Breast epithelium (tissue), 4 donors: Measurements from ENCODE around the gene BMPER. TPM values are rescaled to one million over a fixed set of nuclear protein-coding genes. Genes with fewer than 3 reads are reported as not detected.

Experiments used
- DNase-seq, 2 donors: peaks; one replicate each; pipeline ENCODE4 v3.0.0-alpha.2; 2019; ENCODE audit warnings: low spot score in 2 of 2
- H3K27ac ChIP-seq, 2 donors: fragments of 200-600 bp; sonication (generic) in 1 of 2; one replicate each; pipeline ENCODE4 v1.5.1; 2016 to 2019; ENCODE audit warnings: mild to moderate bottlenecking in 1 of 2
- H3K27me3 ChIP-seq, 2 donors: fragments of 200-600 bp; sonication (generic) in 1 of 2; one replicate each; pipeline versions ENCODE4 v1.5.1 to v1.6.0; 2017 to 2019; ENCODE audit warnings: control low read depth in 1 of 2, mild to moderate bottlenecking in 1 of 2
- H3K36me3 ChIP-seq: fragments of 200-600 bp; one replicate; pipeline ENCODE4 v1.5.1; 2019
- H3K4me1 ChIP-seq, 2 donors: fragments of 200-600 bp; sonication (generic); one replicate each; pipeline ENCODE4 v1.5.1; 2016 to 2019; ENCODE audit warnings: control low read depth in 1 of 2
- H3K4me3 ChIP-seq, 3 donors: fragments of 200-600 bp; sonication (generic); 1 replicate in 2 of 3; 2 replicates in 1 of 3; pipeline ENCODE4 v1.5.1; 2016 to 2019; ENCODE audit warnings: mild to moderate bottlenecking in 3 of 3, moderate library complexity in 2 of 3
- H3K9me3 ChIP-seq, 2 donors: fragments of 200-600 bp; sonication (generic) in 1 of 2; one replicate each; pipeline ENCODE4 v1.5.1; 2016 to 2019; ENCODE audit warnings: control low read depth in 1 of 2
- CTCF ChIP-seq, 3 donors: fragments of 450-650 bp; IDR thresholded peaks; one replicate each; pipeline ENCODE4 v1.5.1; 2016 to 2017; ENCODE audit warnings: antibody characterized with exemption in 3 of 3, mild to moderate bottlenecking in 3 of 3, moderate library complexity in 3 of 3
- POLR2A ChIP-seq: fragments of 450-650 bp; IDR thresholded peaks from one replicate; pipeline ENCODE4 v1.6.1; 2016; ENCODE audit warnings: antibody characterized with exemption, mild to moderate bottlenecking, moderate library complexity
- POLR2AphosphoS5 ChIP-seq, 3 donors: sonication (generic); formaldehyde crosslinking; IDR thresholded peaks; one replicate each; pipeline ENCODE4 v1.6.1; 2017; ENCODE audit warnings: antibody characterized with exemption in 3 of 3
- intact Hi-C: fragments of 100-400 bp; cut with DNase I; formaldehyde crosslinking; loops from one replicate; pipeline ENCODE4 v1.15.1; 2023; ENCODE audit warnings: low total_unique reads
- total RNA-seq, 3 donors: library from RNA; depleted of rRNA; stranded (reverse); fragments of >200 nt; gene quantifications; one replicate each; pipeline ENCODE4 v1.1.0, GENCODE V29; 2016

The BMPER gene
- total RNA-seq, 3 donors from 2014 or later, result 1.6 to 6.9 (median 2.0) TPM

DNA sequence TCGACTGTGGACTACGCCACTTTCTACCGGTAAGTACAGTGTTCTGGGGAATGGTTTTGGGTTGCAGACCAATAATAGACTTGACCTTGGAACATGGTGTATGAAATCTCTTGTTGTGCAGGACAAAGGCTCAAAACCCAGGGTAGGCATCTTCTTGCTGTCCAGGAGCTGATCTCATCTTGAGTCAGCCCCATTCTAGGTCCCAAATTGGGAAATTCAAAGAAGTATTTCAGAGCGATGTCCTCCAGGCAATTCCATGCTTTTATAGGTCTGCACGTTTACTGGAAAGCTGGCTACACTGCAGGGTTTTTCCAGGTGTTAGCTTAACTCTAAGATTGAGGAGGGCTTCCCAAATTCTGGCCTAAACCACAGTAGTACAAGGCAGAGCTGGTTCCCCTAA is 180.7 kb downstream of the BMPER start:
- no peak for TF ChIP-seq POLR2A
- no peak for TF ChIP-seq CTCF (IDR thresholded peaks at IDR 0.05)
- H3K27me3 ChIP-seq, result no peaks in the 10 kb centered on the region
- H3K9me3 ChIP-seq, result no peaks in the 10 kb centered on the region
- no peak for DNase-seq
- intact Hi-C loops, result loop anchor here (10.0 kb wide), 1 partner anchor 181 kb away; the partner anchor contains the start of gene BMPER
- H3K4me3 ChIP-seq, result no peak overlapping the region
- no peak overlapping the region for H3K27ac ChIP-seq
- H3K4me1 ChIP-seq, result no peaks in the 10 kb centered on the region
- H3K36me3 ChIP-seq, result no peaks in the 10 kb centered on the region

DNA sequence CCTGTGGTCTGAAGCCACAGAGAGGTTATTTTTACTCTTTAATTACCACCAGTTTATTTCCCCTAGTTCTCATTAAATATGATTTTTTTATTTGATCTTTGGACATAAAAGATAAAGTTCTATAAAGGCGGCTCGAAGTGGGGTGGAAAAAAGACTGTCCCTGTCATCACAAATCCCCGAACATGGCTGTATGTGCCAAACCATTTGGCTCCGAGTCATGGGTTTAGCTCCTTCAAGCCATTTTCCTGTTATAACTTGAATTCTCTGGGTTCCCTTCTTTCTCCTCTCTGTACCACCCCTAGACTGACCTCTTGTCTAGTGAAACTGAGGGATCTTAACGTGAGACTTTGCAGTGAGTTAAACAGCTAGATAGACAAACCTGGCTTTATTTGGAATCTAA is 181.6 kb downstream of the BMPER start:
- Histone ChIP-seq H3K27me3 (no peaks in the 10 kb centered on the region), H3K4me1 (no peaks in the 10 kb centered on the region), H3K9me3 (no peaks in the 10 kb centered on the region), H3K36me3 (no peaks in the 10 kb centered on the region), H3K27ac (no peak overlapping the region), H3K4me3 (no peak overlapping the region)
- no peak for DNase-seq
- TF ChIP-seq POLR2AphosphoS5 (IDR thresholded peaks at IDR 0.05) (no peak), POLR2A (no peak), CTCF (IDR thresholded peaks at IDR 0.05) (no peak)
- intact Hi-C loops, result loop anchor here (10.0 kb wide), 1 partner anchor 182 kb away; the partner anchor contains the start of gene BMPER

- Histone ChIP-seq H3K4me1 (no peaks in the 10 kb centered on the region), H3K4me3 (no peak overlapping the region), H3K36me3 (no peaks in the 10 kb centered on the region), H3K9me3 (no peaks in the 10 kb centered on the region), H3K27ac (no peak overlapping the region), H3K27me3 (no peaks in the 10 kb centered on the region)
- TF ChIP-seq POLR2AphosphoS5 (IDR thresholded peaks at IDR 0.05), result no peak
- intact Hi-C loops, result loop anchor here (10.0 kb wide), 1 partner anchor 183 kb away; the partner anchor contains the start of gene BMPER
- no peak for DNase-seq
Measured at GRCh38 chr7:34087892-34088891, 182.9 kb downstream of the BMPER start.

DNA sequence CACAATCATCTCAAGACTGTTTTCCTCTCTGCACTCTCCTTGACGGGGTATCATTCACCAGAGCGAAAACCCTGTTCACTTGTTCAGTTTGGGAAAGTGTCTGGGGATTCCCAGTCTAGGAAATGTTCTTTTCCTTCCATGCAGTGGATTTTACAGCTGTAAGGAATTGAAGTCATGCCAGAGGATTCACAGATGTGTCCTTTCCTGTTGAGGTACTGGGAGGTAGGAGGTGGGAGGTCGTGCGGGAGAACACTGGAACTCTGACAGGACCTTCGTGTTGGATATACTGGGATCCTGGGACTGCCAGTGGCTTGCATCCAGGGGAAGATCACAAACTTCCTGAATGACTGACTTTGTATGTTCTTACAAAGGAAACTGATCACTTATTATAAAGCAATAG is 185.5 kb downstream of the BMPER start:
- no peak for DNase-seq
- H3K4me1 ChIP-seq, result no peaks in the 10 kb centered on the region
- H3K27me3 ChIP-seq, result no peaks in the 10 kb centered on the region
- H3K4me3 ChIP-seq, result no peak overlapping the region
- no peaks in the 10 kb centered on the region for H3K9me3 ChIP-seq
- no peaks in the 10 kb centered on the region for H3K36me3 ChIP-seq
- no peak overlapping the region for H3K27ac ChIP-seq
- intact Hi-C loops, result no loop called here
- TF ChIP-seq POLR2A, result no peak
- TF ChIP-seq POLR2AphosphoS5 (IDR thresholded peaks at IDR 0.05), result no peak
- TF ChIP-seq CTCF (IDR thresholded peaks at IDR 0.05), result no peak

- H3K4me3 ChIP-seq, result no peak overlapping the region
- intact Hi-C loops, result no loop called here
- no peaks in the 10 kb centered on the region for H3K9me3 ChIP-seq
- no peaks in the 10 kb centered on the region for H3K27me3 ChIP-seq
- DNase-seq, result no peak
- H3K4me1 ChIP-seq, result no peaks in the 10 kb centered on the region
- H3K36me3 ChIP-seq, result no peaks in the 10 kb centered on the region
- TF ChIP-seq POLR2AphosphoS5 (IDR thresholded peaks at IDR 0.05) (no peak), CTCF (IDR thresholded peaks at IDR 0.05) (peak in 1 of 3 donors; percentile 18)
- H3K27ac ChIP-seq, result no peak overlapping the region
Measured at GRCh38 chr7:34091321-34091917, 186.1 kb downstream of the BMPER start.
